ENCODE data around the gene ATP11B. TPM values are rescaled to one million over a fixed set of nuclear protein-coding genes. Genes with fewer than 3 reads are reported as not detected.
A peak's percentile ranks its signal among the peaks of the same experiment; 100 is the strongest.

ATP11B gene
- total and polyA plus RNA-seq, 2 donors (not counting 1 experiment from before 2014, with no cell fraction given) = 34.9 to 77.8 TPM

GRCh38 chr3:182965861-182966366, 172.6 kb downstream of the ATP11B start:
- Histone ChIP-seq H3K4me3 (replicated peaks in 1 of 4; ENCODE audit: control extremely low read depth in 1 of 4, insufficient read depth in 1 of 4, low read depth in 3 of 4, low read length in 4 of 4) (no peak overlapping the region), H4K20me1 (ENCODE audit: control insufficient read depth, extremely low read depth, insufficient read depth, low read length) (no peaks in the 10 kb centered on the region), H3K79me2 (ENCODE audit: control insufficient read depth, insufficient read depth, low read length) (peaks cover 25% of the 10 kb centered on the region), H3K4me2 (ENCODE audit: extremely low read depth, insufficient read depth, low read length) (no peak overlapping the region), H3K9me3 (ENCODE audit: control insufficient read depth, insufficient read depth, low read depth, low read length) (no peaks in the 10 kb centered on the region), H3K27me3 (ENCODE audit: control insufficient read depth, insufficient read depth, low read length) (no peaks in the 10 kb centered on the region), H3K4me1 (ENCODE audit: control insufficient read depth, extremely low read depth, insufficient read depth, low read length) (no peaks in the 10 kb centered on the region), H3K9ac (ENCODE audit: insufficient read depth, low read length) (no peak overlapping the region), H3K36me3 (ENCODE audit: control insufficient read depth, insufficient read depth, low read length) (peaks cover 1% of the 10 kb centered on the region), H3K27ac (ENCODE audit: insufficient read depth, low read length) (no peak overlapping the region), H2AFZ (ENCODE audit: low read length) (no peak overlapping the region)
- DNase-seq (ENCODE audit: low read depth in 2 of 2) = no peak
- TF ChIP-seq CTCF (conservative IDR thresholded peaks at IDR 0.05 in 1 of 2, IDR thresholded peaks at IDR 0.05 in 1 of 2; ENCODE audit: low read depth in 1 of 2, low read length in 2 of 2) (no peak), EZH2 (IDR thresholded peaks at IDR 0.05; ENCODE audit: low read length, missing control alignments) (no peak)

- Histone ChIP-seq H3K4me1 (ENCODE audit: control insufficient read depth, extremely low read depth, insufficient read depth, low read length) (no peaks in the 10 kb centered on the region), H3K27ac (ENCODE audit: insufficient read depth, low read length) (no peak overlapping the region), H3K4me3 (replicated peaks in 1 of 4; ENCODE audit: control extremely low read depth in 1 of 4, insufficient read depth in 1 of 4, low read depth in 3 of 4, low read length in 4 of 4) (no peak overlapping the region), H4K20me1 (ENCODE audit: control insufficient read depth, extremely low read depth, insufficient read depth, low read length) (no peaks in the 10 kb centered on the region), H3K9ac (ENCODE audit: insufficient read depth, low read length) (no peak overlapping the region), H3K4me2 (ENCODE audit: extremely low read depth, insufficient read depth, low read length) (no peak overlapping the region), H3K9me3 (ENCODE audit: control insufficient read depth, insufficient read depth, low read depth, low read length) (no peaks in the 10 kb centered on the region), H3K27me3 (ENCODE audit: control insufficient read depth, insufficient read depth, low read length) (no peaks in the 10 kb centered on the region), H2AFZ (ENCODE audit: low read length) (no peak overlapping the region), H3K36me3 (ENCODE audit: control insufficient read depth, insufficient read depth, low read length) (peaks cover 1% of the 10 kb centered on the region), H3K79me2 (ENCODE audit: control insufficient read depth, insufficient read depth, low read length) (peaks cover 36% of the 10 kb centered on the region)
- TF ChIP-seq EZH2 (IDR thresholded peaks at IDR 0.05; ENCODE audit: low read length, missing control alignments) (no peak), CTCF (conservative IDR thresholded peaks at IDR 0.05 in 1 of 2, IDR thresholded peaks at IDR 0.05 in 1 of 2; ENCODE audit: low read depth in 1 of 2, low read length in 2 of 2) (no peak)
- DNase-seq (ENCODE audit: low read depth in 2 of 2) = no peak
These were observed 174.2 kb downstream of the ATP11B start for GRCh38 chr3:182967218-182968204.

GRCh38 chr3:182969277-182969676, 176.0 kb downstream of the ATP11B start:
- Histone ChIP-seq H3K4me3 (replicated peaks in 1 of 4; ENCODE audit: control extremely low read depth in 1 of 4, insufficient read depth in 1 of 4, low read depth in 3 of 4, low read length in 4 of 4) (no peak overlapping the region), H3K9me3 (ENCODE audit: control insufficient read depth, insufficient read depth, low read depth, low read length) (no peaks in the 10 kb centered on the region), H3K79me2 (ENCODE audit: control insufficient read depth, insufficient read depth, low read length) (peaks cover 39% of the 10 kb centered on the region), H3K36me3 (ENCODE audit: control insufficient read depth, insufficient read depth, low read length) (no peaks in the 10 kb centered on the region), H3K4me1 (ENCODE audit: control insufficient read depth, extremely low read depth, insufficient read depth, low read length) (no peaks in the 10 kb centered on the region), H2AFZ (ENCODE audit: low read length) (no peak overlapping the region), H4K20me1 (ENCODE audit: control insufficient read depth, extremely low read depth, insufficient read depth, low read length) (no peaks in the 10 kb centered on the region), H3K27me3 (ENCODE audit: control insufficient read depth, insufficient read depth, low read length) (no peaks in the 10 kb centered on the region), H3K27ac (ENCODE audit: insufficient read depth, low read length) (no peak overlapping the region), H3K9ac (ENCODE audit: insufficient read depth, low read length) (no peak overlapping the region), H3K4me2 (ENCODE audit: extremely low read depth, insufficient read depth, low read length) (no peak overlapping the region)
- TF ChIP-seq CTCF (conservative IDR thresholded peaks at IDR 0.05 in 1 of 2, IDR thresholded peaks at IDR 0.05 in 1 of 2; ENCODE audit: low read depth in 1 of 2, low read length in 2 of 2) = no peak
- no peak for TF ChIP-seq EZH2 (IDR thresholded peaks at IDR 0.05; ENCODE audit: low read length, missing control alignments)
- peak; percentile 46 to 67 for DNase-seq (ENCODE audit: low read depth in 2 of 2)
